NCI-H1417 treated with DMSO at 0.1 percent for 48 hours (cell line): ENCODE results near the gene PCNX1.

Experiments
- DNase-seq: peaks from one replicate; lab custom pipeline; 2025; lab: John Stamatoyannopoulos, UW

Gene PCNX1

GRCh38 chr14:70889555-70889954, 17.7 kb upstream of the PCNX1 start:
- no peak for DNase-seq

GRCh38 chr14:70890826-70891659, 16.2 kb upstream of the PCNX1 start:
- DNase-seq, result no peak

- no peak for DNase-seq
These were observed 15.5 kb upstream of the PCNX1 start for GRCh38 chr14:70891737-70892136.

GRCh38 chr14:70893062-70893845, 14.0 kb upstream of the PCNX1 start:
- no peak for DNase-seq

- no peak for DNase-seq
These were observed 13.4 kb upstream of the PCNX1 start for GRCh38 chr14:70893858-70894291.

GRCh38 chr14:70894868-70895267, 12.4 kb upstream of the PCNX1 start:
- no peak for DNase-seq

GRCh38 chr14:70896317-70896716, 10.9 kb upstream of the PCNX1 start:
- DNase-seq, result no peak

GRCh38 chr14:70896981-70897380, 10.3 kb upstream of the PCNX1 start:
- DNase-seq, result no peak

- DNase-seq, result no peak
These were observed 9.8 kb upstream of the PCNX1 start for GRCh38 chr14:70897464-70897863.

GRCh38 chr14:70898111-70898745, 9.0 kb upstream of the PCNX1 start:
- DNase-seq, result no peak

GRCh38 chr14:70901269-70901668, 6.0 kb upstream of the PCNX1 start:
- no peak for DNase-seq

GRCh38 chr14:70902184-70902583, 5.1 kb upstream of the PCNX1 start:
- DNase-seq, result no peak

GRCh38 chr14:70904373-70904772, 2.9 kb upstream of the PCNX1 start:
- peak; percentile 63 for DNase-seq

GRCh38 chr14:70905301-70905700, 2.0 kb upstream of the PCNX1 start:
- no peak for DNase-seq

- DNase-seq, result no peak
These were observed 475 bp upstream of the PCNX1 start for GRCh38 chr14:70906793-70907175.

- no peak for DNase-seq
These were observed 1.0 kb downstream of the PCNX1 start for GRCh38 chr14:70907996-70908934.

GRCh38 chr14:70908935-70909641, 1.8 kb downstream of the PCNX1 start:
- no peak for DNase-seq

GRCh38 chr14:70909733-70910614, 2.7 kb downstream of the PCNX1 start:
- DNase-seq, result no peak

- no peak for DNase-seq
These were observed 8.2 kb downstream of the PCNX1 start for GRCh38 chr14:70915415-70915814.

GRCh38 chr14:70916300-70916699, 9.0 kb downstream of the PCNX1 start:
- DNase-seq, result no peak
